NB4 (cell line): ENCODE results near the gene TAF11L5.
"Not testable (repeated sequence)": the region's sequence is repeated elsewhere in the genome, so short reads cannot be mapped to it uniquely, and the experiment has no call there.

ENCODE experiments used
- DNase-seq: peaks from one replicate; pipeline ENCODE4 v3.0.0; 2010; ENCODE audit warnings: low read depth
- H3K4me3 ChIP-seq: one replicate; pipeline ENCODE4 v1.5.1; 2011; ENCODE audit warnings: mild to moderate bottlenecking, low read depth, low read length, moderate library complexity
- MYC ChIP-seq: IDR thresholded peaks from 2 replicates; pipeline ENCODE4 v1.6.1; 2011; ENCODE audit warnings: low read depth, low read length
- POLR2A ChIP-seq: IDR thresholded peaks from 2 replicates; pipeline ENCODE4 v1.6.1; 2011; ENCODE audit warnings: mild to moderate bottlenecking; ENCODE audit not compliant: insufficient read length; ENCODE audit errors: extremely low read depth
- TF ChIP-seq, protein P1 (sequence below): IDR thresholded peaks from 2 replicates; pipeline ENCODE4 v1.6.1; 2011; ENCODE audit warnings: low read depth, low read length
- TF ChIP-seq, protein P2 (sequence below): IDR thresholded peaks from one replicate; pipeline ENCODE4 v1.5.1; 2012; ENCODE audit warnings: low read depth, low read length

Gene TAF11L5

DNA sequence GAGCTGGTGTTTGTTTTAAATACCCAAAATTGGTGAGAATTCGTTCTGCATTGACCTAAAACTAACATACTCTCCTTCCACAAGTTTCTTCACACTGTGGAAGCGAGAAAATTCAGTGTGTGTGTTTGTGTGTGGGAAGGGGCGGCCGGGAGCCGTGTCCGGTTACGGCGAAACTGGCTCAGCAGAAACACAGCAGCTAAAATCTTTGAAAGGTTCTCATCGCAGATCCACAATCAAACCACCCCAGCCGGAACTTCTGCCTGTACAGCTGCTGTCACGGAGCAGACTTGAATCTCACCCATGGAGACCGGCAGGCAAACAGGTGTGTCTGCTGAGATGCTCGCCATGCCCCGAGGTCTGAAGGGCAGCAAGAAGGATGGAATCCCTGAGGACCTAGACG, at the start of gene TAF11L5:
Gene TAF11L5 (plus strand): TSS at position 301 of the 400 bp plus-strand sequence.
- not testable (repeated sequence) for DNase-seq, H3K4me3 ChIP-seq

DNA sequence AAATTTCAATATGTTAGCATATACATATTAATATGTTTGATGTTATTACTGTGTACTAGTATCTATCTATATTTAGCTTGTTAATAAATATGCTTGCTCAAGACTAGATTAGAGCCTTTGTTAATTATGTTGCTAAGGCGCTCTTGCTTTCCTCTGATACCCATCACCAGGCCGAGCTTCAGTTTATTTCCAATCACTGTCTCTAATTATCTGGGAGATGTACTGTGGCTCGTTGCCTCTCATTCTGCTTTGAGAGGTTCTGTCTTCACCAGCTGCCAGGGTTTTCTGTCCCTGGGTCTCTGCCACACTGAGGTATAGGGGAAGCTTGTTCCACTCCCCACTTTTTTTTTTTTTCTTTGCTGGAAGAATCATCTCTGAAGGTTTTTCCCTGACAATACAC, 48.0 kb upstream of the TAF11L5 start:
- no peak for TF ChIP-seq MYC
- TF ChIP-seq, protein P1, sequence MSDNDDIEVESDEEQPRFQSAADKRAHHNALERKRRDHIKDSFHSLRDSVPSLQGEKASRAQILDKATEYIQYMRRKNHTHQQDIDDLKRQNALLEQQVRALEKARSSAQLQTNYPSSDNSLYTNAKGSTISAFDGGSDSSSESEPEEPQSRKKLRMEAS, result no peak
- no peak for TF ChIP-seq POLR2A
- TF ChIP-seq, protein P2, sequence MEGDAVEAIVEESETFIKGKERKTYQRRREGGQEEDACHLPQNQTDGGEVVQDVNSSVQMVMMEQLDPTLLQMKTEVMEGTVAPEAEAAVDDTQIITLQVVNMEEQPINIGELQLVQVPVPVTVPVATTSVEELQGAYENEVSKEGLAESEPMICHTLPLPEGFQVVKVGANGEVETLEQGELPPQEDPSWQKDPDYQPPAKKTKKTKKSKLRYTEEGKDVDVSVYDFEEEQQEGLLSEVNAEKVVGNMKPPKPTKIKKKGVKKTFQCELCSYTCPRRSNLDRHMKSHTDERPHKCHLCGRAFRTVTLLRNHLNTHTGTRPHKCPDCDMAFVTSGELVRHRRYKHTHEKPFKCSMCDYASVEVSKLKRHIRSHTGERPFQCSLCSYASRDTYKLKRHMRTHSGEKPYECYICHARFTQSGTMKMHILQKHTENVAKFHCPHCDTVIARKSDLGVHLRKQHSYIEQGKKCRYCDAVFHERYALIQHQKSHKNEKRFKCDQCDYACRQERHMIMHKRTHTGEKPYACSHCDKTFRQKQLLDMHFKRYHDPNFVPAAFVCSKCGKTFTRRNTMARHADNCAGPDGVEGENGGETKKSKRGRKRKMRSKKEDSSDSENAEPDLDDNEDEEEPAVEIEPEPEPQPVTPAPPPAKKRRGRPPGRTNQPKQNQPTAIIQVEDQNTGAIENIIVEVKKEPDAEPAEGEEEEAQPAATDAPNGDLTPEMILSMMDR, result no peak
- no peak for DNase-seq
- no peak overlapping the region for H3K4me3 ChIP-seq

DNA sequence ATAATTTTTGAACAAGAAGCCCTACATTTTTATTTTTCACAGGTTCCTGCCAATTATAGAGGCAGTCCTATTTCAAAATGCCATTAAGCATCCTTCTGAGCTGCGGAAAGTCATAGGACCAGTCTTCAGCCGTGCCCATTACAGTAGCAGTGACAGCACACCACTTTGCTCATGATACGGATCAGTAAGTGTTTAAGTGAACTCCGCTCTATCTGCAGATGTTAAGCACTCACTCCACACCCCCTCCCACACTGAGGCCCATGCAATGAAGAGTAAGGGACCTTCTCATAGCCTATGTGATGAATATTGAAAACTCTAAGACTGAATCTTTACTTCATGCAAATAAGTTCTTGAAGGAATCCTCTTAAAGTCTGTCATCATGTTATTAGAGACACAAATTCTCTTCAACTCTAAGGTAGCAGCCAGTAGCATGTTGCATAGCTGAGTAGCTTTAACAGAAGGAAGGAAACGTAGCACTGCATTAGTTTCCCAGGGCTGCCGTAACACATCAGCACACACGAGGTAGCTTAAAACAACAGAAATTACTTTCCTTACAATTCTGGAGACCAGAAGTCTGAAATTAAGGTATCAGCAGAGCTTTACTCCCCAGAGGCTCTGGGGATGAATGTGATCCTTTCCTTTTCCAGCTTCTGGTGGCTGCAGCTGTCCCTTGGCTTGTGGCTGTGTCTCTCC, 47.3 kb upstream of the TAF11L5 start:
- TF ChIP-seq, protein P2, result no peak
- no peak for TF ChIP-seq POLR2A
- no peak for DNase-seq

DNA sequence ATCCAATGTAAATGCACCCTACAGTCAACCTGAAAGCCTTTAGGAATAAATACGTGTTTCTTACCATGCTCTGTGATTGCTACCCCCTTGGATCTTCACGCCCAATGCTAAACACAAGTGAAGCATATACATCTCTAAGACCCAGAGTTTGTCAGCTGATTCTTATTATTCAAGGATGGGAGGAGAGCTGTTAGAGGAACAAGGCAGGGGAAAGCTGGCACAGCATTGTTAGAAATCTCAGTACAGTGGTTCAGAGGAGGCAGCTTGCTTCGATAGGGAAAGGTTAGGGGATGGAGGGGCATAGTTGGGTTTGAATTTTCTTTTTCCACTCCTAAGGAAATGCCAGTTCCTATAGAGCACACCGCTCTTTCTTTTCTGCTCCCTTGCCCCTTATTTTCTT, 43.7 kb upstream of the TAF11L5 start:
- no peak for DNase-seq
- no peak overlapping the region for H3K4me3 ChIP-seq
- TF ChIP-seq, protein P2, result no peak
- TF ChIP-seq MYC (no peak), POLR2A (no peak)
- TF ChIP-seq, protein P1, result no peak

More for the DNA sequence above, 47.3 kb upstream of the TAF11L5 start:
- H3K4me3 ChIP-seq, result no peak overlapping the region

DNA sequence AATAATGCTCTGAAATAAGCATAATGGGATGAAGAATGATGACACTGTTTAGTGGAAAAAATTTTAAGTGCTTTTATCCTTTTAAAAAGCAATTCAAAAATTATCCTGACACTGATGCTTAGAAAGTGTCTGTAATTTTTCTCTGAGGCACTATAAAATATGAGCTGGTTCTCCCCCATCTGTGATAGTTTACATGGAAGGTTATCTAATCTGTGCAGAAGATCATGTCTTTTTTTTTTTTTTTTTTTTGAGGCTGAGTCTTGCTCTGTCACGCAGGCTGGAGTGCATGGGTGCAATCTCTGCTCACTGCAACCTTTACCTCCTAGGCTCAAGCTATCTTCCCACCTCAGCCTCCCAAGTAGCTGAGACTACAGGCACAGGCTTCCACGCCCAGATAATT, 42.2 kb upstream of the TAF11L5 start:
- TF ChIP-seq POLR2A, result no peak
- TF ChIP-seq, protein P2, result no peak
- TF ChIP-seq, protein P1, result no peak
- TF ChIP-seq MYC, result no peak
- no peak overlapping the region for H3K4me3 ChIP-seq
- DNase-seq, result no peak

DNA sequence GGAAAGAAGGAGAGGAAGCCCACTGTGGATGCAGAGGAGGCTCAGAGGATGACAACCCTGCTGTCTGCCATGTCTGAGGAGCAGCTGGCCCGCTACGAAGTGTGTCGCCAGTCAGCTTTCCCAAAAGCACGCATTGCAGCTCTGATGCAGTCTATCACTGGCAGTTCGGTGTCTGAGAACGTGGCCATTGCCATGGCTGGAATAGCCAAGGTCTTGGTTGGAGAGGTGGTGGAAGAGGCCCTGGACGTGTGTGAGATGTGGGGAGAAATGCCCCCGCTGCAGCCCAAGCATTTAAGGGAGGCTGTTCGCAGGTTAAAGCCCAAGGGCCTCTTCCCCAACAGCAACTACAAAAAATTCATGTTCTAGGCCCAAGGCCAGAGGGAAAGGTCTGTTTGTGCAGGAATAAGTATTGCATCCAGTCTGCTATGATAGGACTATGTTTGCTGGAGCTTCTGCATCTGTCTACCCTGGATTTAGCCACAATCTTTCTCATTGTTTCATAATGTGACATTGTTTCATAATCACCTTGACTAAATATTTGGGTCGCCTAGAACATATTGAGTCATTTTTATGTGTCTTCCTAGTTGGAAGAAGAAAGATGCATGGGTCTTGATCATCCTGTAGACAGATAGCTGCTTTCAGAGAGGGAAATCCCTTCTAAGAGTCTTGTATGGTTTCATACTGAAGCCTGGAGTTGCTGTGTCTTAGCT, 38.4 kb upstream of the TAF11L5 start:
- DNase-seq, H3K4me3 ChIP-seq: not testable (repeated sequence)

DNA sequence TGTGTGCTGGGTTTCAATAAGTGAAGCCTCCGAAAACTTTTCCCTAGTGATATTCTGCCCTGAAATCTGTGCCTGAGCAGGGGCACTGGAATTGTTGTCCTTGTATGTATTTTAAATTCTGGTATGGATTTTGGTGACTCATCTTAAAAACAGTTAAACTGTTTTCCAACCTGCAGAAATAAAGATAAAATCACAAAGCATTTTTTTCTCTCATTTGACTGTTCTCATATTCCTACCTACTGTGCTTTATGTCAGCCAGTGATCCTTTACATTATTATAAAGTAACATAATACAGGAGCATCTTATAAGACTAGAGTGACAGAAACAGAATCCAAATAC, 37.9 kb upstream of the TAF11L5 start:
- TF ChIP-seq POLR2A, result no peak
- TF ChIP-seq MYC, result no peak
- TF ChIP-seq, protein P2, result no peak
- TF ChIP-seq, protein P1, result no peak
- DNase-seq, result no peak
- no peak overlapping the region for H3K4me3 ChIP-seq

DNA sequence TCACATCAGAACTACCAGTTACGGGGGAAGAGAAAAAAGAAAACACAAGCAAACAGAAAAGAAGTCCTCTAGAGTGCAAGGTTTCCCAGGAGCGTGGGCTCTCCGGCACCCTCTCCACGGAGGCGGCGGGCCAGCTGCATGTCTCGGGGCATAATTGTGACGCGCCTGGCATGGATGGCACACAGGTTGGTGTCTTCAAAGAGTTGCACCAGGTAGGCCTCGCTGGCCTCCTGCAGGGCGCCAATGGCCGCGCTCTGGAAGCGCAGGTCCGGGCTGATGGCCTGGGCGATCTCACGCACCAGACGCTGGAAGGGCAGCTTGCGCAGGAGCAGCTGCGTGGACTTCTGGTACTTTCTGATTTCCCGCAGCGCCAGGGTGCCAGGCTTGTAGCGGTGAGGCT, 33.8 kb upstream of the TAF11L5 start:
- H3K4me3 ChIP-seq, DNase-seq: not testable (repeated sequence)
